Measurements from ENCODE around the gene LRCOL1. TPM values are rescaled to one million over a fixed set of nuclear protein-coding genes. Genes with fewer than 3 reads are reported as not detected.

The LRCOL1 gene
- total RNA-seq, 6 experiments from 2014 or later, result 0.61 to 13.1 (median 6.8) TPM

DNA sequence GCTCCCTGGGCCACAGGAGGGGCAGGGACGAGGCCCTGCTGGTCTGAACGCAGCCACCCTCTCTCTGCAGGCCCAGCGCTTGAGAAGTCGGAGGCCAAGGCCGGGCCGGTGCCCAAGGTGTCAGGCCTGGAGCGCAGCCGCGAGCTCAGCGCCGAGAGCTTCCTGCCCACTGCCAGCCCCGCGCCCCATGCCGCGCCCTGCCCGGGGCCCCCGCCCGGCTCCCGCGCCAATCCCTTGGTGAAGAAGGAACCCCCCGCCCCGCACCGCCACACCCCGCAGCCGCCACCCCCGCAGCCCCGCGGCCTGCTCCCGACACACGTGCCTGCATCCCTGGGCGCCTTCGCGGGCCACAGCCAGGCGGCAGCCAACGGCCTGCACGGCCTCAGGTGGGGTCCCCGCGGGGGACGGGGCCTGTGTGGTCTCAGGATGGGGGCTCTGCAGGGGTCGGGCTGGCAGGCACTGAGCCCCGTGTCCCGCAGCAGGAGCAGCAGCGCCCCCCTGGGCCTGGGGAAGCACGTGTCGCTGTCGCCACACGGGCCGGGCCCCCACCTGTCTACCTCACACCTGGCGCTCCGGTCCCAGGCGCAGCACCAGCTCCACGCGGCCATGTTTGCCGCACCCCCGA, 40.4 kb downstream of the LRCOL1 start:
- TF ChIP-seq, protein P1, sequence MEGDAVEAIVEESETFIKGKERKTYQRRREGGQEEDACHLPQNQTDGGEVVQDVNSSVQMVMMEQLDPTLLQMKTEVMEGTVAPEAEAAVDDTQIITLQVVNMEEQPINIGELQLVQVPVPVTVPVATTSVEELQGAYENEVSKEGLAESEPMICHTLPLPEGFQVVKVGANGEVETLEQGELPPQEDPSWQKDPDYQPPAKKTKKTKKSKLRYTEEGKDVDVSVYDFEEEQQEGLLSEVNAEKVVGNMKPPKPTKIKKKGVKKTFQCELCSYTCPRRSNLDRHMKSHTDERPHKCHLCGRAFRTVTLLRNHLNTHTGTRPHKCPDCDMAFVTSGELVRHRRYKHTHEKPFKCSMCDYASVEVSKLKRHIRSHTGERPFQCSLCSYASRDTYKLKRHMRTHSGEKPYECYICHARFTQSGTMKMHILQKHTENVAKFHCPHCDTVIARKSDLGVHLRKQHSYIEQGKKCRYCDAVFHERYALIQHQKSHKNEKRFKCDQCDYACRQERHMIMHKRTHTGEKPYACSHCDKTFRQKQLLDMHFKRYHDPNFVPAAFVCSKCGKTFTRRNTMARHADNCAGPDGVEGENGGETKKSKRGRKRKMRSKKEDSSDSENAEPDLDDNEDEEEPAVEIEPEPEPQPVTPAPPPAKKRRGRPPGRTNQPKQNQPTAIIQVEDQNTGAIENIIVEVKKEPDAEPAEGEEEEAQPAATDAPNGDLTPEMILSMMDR (IDR thresholded peaks at IDR 0.05), result no peak
- TF ChIP-seq POLR2A (IDR thresholded peaks at IDR 0.05), result no peak
- H3K4me3 ChIP-seq, result no peak overlapping the region

DNA sequence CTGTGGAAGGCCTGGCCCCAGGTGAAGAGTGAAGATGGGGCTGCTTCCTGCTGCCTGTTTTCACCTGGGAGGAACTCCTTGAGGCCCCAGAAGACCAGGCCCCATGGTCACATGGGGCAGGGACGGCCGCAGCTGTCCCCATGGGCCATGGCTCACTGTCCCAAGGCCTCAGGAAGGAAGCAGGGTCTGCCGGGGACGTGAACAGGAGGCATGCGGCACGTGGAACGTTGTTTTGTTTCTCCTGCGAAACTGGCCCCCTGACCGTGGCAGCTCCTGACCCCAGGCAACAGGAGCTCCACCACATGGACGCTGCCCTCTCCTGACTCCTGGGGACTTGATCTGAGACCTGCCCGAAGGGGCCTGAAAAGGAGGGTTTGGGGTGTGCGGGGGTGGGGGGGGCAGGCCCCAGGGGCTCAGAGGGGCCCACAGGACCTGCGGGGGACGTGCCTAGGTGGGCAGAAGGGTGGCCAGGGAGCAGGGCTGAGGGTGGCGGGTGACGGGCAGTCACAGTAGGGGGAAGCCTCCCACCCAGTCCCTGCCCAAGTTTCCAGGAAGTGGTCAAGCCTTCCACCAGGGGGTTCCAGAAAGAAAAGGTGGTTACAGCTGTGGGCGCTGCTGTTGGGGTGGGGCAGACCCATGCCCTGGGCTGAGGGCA, 41.4 kb downstream of the LRCOL1 start:
- Histone ChIP-seq H3K4me3 (no peak overlapping the region), H3K27ac (no peak overlapping the region), H3K9me3 (no peaks in the 10 kb centered on the region), H3K4me1 (no peaks in the 10 kb centered on the region), H3K27me3 (no peaks in the 10 kb centered on the region), H3K36me3 (peaks cover 0 to 2% (median 0%) of the 10 kb centered on the region in 4 donors)
- ATAC-seq, result peak in 2 of 4 donors; percentile 19 to 20
- WGBS (ENCODE audit: insufficient coverage, low coverage, low lambda C conversion rate, missing lambda C conversion rate), result 96% methylated on average over 4 of the region's 17 CpGs
- intact Hi-C loops (cut with DNase I), result loop anchor here in 1 of 2 donors (10.0 kb wide), 1 partner anchor 154 kb away; no protein-coding TSS in a partner anchor
- no peak for DNase-seq
- TF ChIP-seq, protein P1 (IDR thresholded peaks at IDR 0.05), result no peak
- no peak for TF ChIP-seq POLR2A (IDR thresholded peaks at IDR 0.05)

More for the DNA sequence above, 40.4 kb downstream of the LRCOL1 start:
- no peaks in the 10 kb centered on the region for H3K9me3 ChIP-seq
- DNase-seq, result no peak
- no peak for ATAC-seq
- H3K27ac ChIP-seq, result no peak overlapping the region
- no CpG with 5 or more reads among the region's 55 CpGs for WGBS (ENCODE audit: insufficient coverage, low coverage, low lambda C conversion rate, missing lambda C conversion rate)
- H3K27me3 ChIP-seq, result no peaks in the 10 kb centered on the region
- peaks cover 0 to 7% (median 0%) of the 10 kb centered on the region in 4 donors for H3K36me3 ChIP-seq
- no peaks in the 10 kb centered on the region for H3K4me1 ChIP-seq
- intact Hi-C loops (cut with DNase I), result loop anchor here in 1 of 2 donors (10.0 kb wide), 1 partner anchor 155 kb away; no protein-coding TSS in a partner anchor

DNA sequence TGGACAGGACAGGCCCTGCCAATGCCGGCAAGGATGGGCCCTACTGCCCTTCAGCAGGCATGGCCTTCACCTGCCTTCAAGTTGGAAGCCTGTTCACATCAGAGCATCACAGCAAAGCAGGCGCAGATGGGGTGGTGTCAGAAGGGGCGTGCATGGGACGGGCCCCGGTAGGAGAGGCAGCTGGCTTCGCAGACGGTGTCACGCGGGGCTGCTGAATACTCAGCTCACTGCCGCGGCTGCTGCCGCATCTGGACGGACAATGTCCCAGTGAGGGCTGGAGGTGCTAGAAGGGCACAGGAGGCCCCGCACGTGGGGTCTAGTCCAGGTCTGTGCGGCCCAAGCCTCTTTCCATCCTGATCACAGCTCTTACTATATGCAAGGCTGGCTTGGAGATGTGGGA, 42.1 kb downstream of the LRCOL1 start:
- H3K4me1 ChIP-seq, result no peaks in the 10 kb centered on the region
- intact Hi-C loops (cut with DNase I), result loop anchor here in 1 of 2 donors (10.0 kb wide), 1 partner anchor 154 kb away; no protein-coding TSS in a partner anchor
- no peaks in the 10 kb centered on the region for H3K9me3 ChIP-seq
- no peaks in the 10 kb centered on the region for H3K27me3 ChIP-seq
- no peak overlapping the region for H3K4me3 ChIP-seq
- H3K27ac ChIP-seq, result no peak overlapping the region
- TF ChIP-seq, protein P1 (IDR thresholded peaks at IDR 0.05), result no peak
- TF ChIP-seq POLR2A (IDR thresholded peaks at IDR 0.05), result no peak
- DNase-seq (no peak), ATAC-seq (no peak)
- 85% methylated on average over 10 of the region's 16 CpGs for WGBS (ENCODE audit: insufficient coverage, low coverage, low lambda C conversion rate, missing lambda C conversion rate)
- H3K36me3 ChIP-seq, result no peaks in the 10 kb centered on the region

DNA sequence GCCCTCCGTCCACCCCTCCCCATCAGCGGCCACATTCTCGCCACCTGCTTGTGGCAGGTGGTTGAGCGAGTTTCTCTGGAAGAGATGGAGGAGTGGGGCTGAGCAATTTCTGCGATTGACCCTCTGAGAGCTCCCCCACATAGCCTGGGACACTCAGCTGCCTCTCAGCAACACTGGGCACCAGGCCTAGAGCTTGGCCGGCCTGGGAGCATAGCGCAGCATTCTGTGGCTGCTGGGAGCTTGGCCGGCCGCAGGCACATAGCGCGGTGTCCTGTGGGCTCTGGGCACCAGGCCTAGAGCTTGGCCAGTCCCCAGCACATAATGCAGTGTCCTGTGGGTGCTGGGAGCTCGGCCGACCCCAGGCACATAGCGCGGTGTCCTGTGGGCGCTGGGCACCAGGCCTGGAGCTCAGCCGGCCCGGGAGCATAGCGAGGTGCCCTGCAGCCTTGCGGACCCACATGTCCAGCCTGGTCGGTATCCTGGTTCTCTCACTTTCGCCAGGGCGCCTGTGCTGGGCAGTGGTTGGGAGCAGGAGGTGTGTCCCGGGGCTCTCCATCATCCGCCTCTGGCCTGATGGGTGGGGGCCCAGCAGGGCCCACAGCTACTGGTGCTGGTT, 43.8 kb downstream of the LRCOL1 start:
- intact Hi-C loops (cut with DNase I), result loop anchor here in 1 of 2 donors (10.0 kb wide), 1 partner anchor 152 kb away; no protein-coding TSS in a partner anchor
- TF ChIP-seq, protein P1 (IDR thresholded peaks at IDR 0.05), result no peak
- TF ChIP-seq POLR2A (IDR thresholded peaks at IDR 0.05), result no peak
- no peaks in the 10 kb centered on the region for H3K9me3 ChIP-seq
- no peaks in the 10 kb centered on the region for H3K27me3 ChIP-seq
- peak in 1 of 4 donors; percentile 20 for ATAC-seq
- H3K4me3 ChIP-seq, result no peak overlapping the region
- H3K4me1 ChIP-seq, result no peaks in the 10 kb centered on the region
- WGBS (ENCODE audit: insufficient coverage, low coverage, low lambda C conversion rate, missing lambda C conversion rate), result 83% methylated on average over 5 of the region's 25 CpGs
- no peak overlapping the region for H3K27ac ChIP-seq
- no peaks in the 10 kb centered on the region for H3K36me3 ChIP-seq
- no peak for DNase-seq
